GM12878 (cell line): ENCODE data around the gene MGMT. TPM values are rescaled to one million over a fixed set of nuclear protein-coding genes. Genes with fewer than 3 reads are reported as not detected.

Source experiments
- ATAC-seq: fragments of 200-7000 bp; cut with Tn5 transposase; 3 replicates; pipeline ENCODE4 v1.9.1; 2020; ENCODE audit warnings: mild to moderate bottlenecking, moderate library complexity
- BruUV-seq: library from RNA; stranded (reverse); fragments of 400-500 nt; replicated peaks from 2 replicates; lab custom pipeline; 2021; lab: Mats Ljungman, UMichigan
- CTCF ChIA-PET: fragments of 300-600 bp; sonication (Branson Sonifier 250); formaldehyde crosslinking; extraction: SDS; loops from one replicate; lab custom pipeline; 2021; ENCODE audit warnings: inconsistent platforms; lab: Yijun Ruan, JAX
- POLR2A ChIA-PET: fragments of 350-600 bp; formaldehyde crosslinking; extraction: SDS; loops from one replicate; lab custom pipeline; 2021; ENCODE audit warnings: inconsistent platforms; lab: Charles Lee
- RAD21 ChIA-PET: fragments of 300-600 bp; sonication (Branson Sonifier 250); formaldehyde crosslinking; loops from one replicate; lab custom pipeline; 2023; ENCODE audit warnings: antibody characterized with exemption; ENCODE audit not compliant: unreplicated experiment; lab: Charles Lee
- SMC1A ChIA-PET: fragments of 300-600 bp; sonication (Branson Sonifier 250); formaldehyde crosslinking; loops from one replicate; lab custom pipeline; 2023; ENCODE audit not compliant: unreplicated experiment, uncharacterized antibody; lab: Charles Lee
- DNase-seq: peaks from one replicate; pipeline ENCODE4 v3.0.0-alpha.2; 2011; ENCODE audit warnings: low read depth, low spot score
- FAIRE-seq: peaks from 3 replicates; lab custom pipeline; 2011; peaks lifted over from hg19 to GRCh38; lab: Jason Lieb, UNC
- H2AFZ ChIP-seq: 2 replicates; pipeline ENCODE4 v1.6.0; 2011; ENCODE audit warnings: low read depth, low read length, control low read depth; ENCODE audit not compliant: control insufficient read depth
- H3K27ac ChIP-seq: 2 replicates; pipeline ENCODE4 v1.5.1; 2011; ENCODE audit warnings: control low read depth; ENCODE audit not compliant: control insufficient read depth, insufficient read depth
- H3K27me3 ChIP-seq, 2 experiments: replicated peaks in 1 of 2; 2 replicates each; pipeline versions ENCODE4 v1.6.0 to v1.6.1; 2011; ENCODE audit warnings: low read length in 1 of 2; ENCODE audit not compliant: control insufficient read depth in 2 of 2, insufficient read depth in 2 of 2
- H3K36me3 ChIP-seq, 2 experiments: 2 replicates each; pipeline ENCODE4 v1.5.1; 2011; ENCODE audit warnings: low read length in 1 of 2; ENCODE audit not compliant: control insufficient read depth in 2 of 2, insufficient read depth in 2 of 2
- H3K4me1 ChIP-seq: 2 replicates; pipeline ENCODE4 v1.6.1; 2011; ENCODE audit warnings: mild to moderate bottlenecking, low read length, moderate library complexity, mixed read lengths; ENCODE audit not compliant: control insufficient read depth, insufficient read depth
- H3K4me2 ChIP-seq: 2 replicates; pipeline ENCODE4 v1.6.0; 2011; ENCODE audit warnings: control low read depth; ENCODE audit not compliant: control insufficient read depth, insufficient read depth
- H3K4me3 ChIP-seq: fragments of 200-600 bp; sonication (generic); 2 replicates; pipeline ENCODE4 v1.5.1; 2016
- H3K79me2 ChIP-seq: 2 replicates; pipeline ENCODE4 v1.6.0; 2011; ENCODE audit warnings: low read length; ENCODE audit not compliant: control insufficient read depth, insufficient read depth
- H3K9ac ChIP-seq: 2 replicates; pipeline ENCODE4 v1.8.0; 2011; ENCODE audit warnings: low read length, control low read depth, mixed read lengths; ENCODE audit not compliant: control insufficient read depth, insufficient read depth
- H3K9me3 ChIP-seq: replicated peaks from 3 replicates; pipeline ENCODE4 v1.5.1; 2011; ENCODE audit warnings: mild to moderate bottlenecking, low read length; ENCODE audit not compliant: control insufficient read depth, insufficient read depth
- H4K20me1 ChIP-seq: 2 replicates; pipeline ENCODE4 v1.6.0; 2011; ENCODE audit not compliant: control insufficient read depth, insufficient read depth
- CHD4 ChIP-seq: fragments of 200-600 bp; sonication (generic); IDR thresholded peaks from 2 replicates; pipeline ENCODE4 v1.6.1; 2016; ENCODE audit warnings: mild to moderate bottlenecking
- CREB1 ChIP-seq: IDR thresholded peaks from 2 replicates; pipeline ENCODE4 v1.6.1; 2012; ENCODE audit warnings: low read depth, mild to moderate bottlenecking, inconsistent platforms
- CUX1 ChIP-seq: IDR thresholded peaks from 2 replicates; pipeline ENCODE4 v1.6.1; 2012; ENCODE audit warnings: improper control_type of control experiment, low read depth, low read length; ENCODE audit not compliant: insufficient replicate concordance
- DPF2 ChIP-seq: fragments of 450-650 bp; IDR thresholded peaks from 2 replicates; pipeline ENCODE4 v1.6.1; 2017; ENCODE audit warnings: mild to moderate bottlenecking
- HDGF ChIP-seq: fragments of 450-650 bp; IDR thresholded peaks from 2 replicates; pipeline ENCODE4 v1.6.1; 2016; ENCODE audit warnings: antibody characterized with exemption
- NR2C1 ChIP-seq: fragments of 450-650 bp; IDR thresholded peaks from 2 replicates; pipeline ENCODE4 v1.6.1; 2017; ENCODE audit warnings: antibody characterized with exemption, mild to moderate bottlenecking, moderate library complexity
- PBX3 ChIP-seq: IDR thresholded peaks from 2 replicates; pipeline ENCODE4 v1.6.1; 2011; ENCODE audit warnings: mild to moderate bottlenecking, low read depth, low read length, moderate library complexity; ENCODE audit not compliant: insufficient replicate concordance
- RFX5 ChIP-seq: IDR thresholded peaks from 2 replicates; pipeline ENCODE4 v1.6.1; 2011; ENCODE audit warnings: low read depth, low read length, improper control_type of control experiment
- STAT1 ChIP-seq: fragments of 450-650 bp; conservative IDR thresholded peaks from 2 replicates; pipeline ENCODE4 v1.6.1; 2014; ENCODE audit warnings: antibody characterized with exemption, mild to moderate bottlenecking
- TCF3 ChIP-seq: IDR thresholded peaks from 2 replicates; pipeline ENCODE4 v1.6.1; 2012; ENCODE audit warnings: low read depth, mild to moderate bottlenecking, low read length, borderline replicate concordance; ENCODE audit not compliant: insufficient read depth
- ZZZ3 ChIP-seq: IDR thresholded peaks from 2 replicates; pipeline ENCODE4 v1.6.1; 2011; ENCODE audit warnings: low read depth; ENCODE audit not compliant: control insufficient read depth, insufficient read length
- WGBS: methylation state at CpG from one replicate; pipeline ENCODE4 v1.1.6; 2016; ENCODE audit warnings: low lambda C conversion rate; ENCODE audit not compliant: insufficient replicate concordance, insufficient coverage; ENCODE audit errors: missing lambda C conversion rate; 5-methylcytosine and 5-hydroxymethylcytosine counted together
- in situ Hi-C: fragments of 300-500 bp; cut with MboI; formaldehyde crosslinking; loops from 9 replicates; pipeline ENCODE4 v1.14.3; 2018; ENCODE audit warnings: mixed read lengths
- intact Hi-C: fragments of 100-400 bp; cut with micrococcal nuclease; formaldehyde crosslinking; loops from one replicate; pipeline ENCODE4 v1.14.2; 2022; ENCODE audit not compliant: unreplicated experiment
- polyA plus RNA-seq, 11 experiments: library from polyadenylated mRNA; depleted of rRNA in 4 of 11; unstranded in 6 of 11; stranded (reverse) in 5 of 11; fragments of >200 nt; fragmentation: Nextera tagmentation in 4 of 11; fragmentation: Illumina TruSeq in 1 of 11; extraction: Ambion mirVana in 4 of 11; extraction: Trizol in 1 of 11; gene quantifications; 1 replicate in 1 of 11; 2 replicates in 10 of 11; pipeline versions ENCODE4 v1.2.1 to v1.2.3, GENCODE V29; 2011 to 2016; ENCODE audit warnings: inconsistent platforms in 2 of 11, missing spikeins in 2 of 11, low read depth in 1 of 11
- total RNA-seq, 4 experiments: library from RNA; depleted of rRNA in 3 of 4; stranded (reverse); fragments of >200 nt in 3 of 4; fragmentation: Illumina TruSeq in 1 of 4; extraction: Trizol in 1 of 4; gene quantifications; 2 replicates each; pipeline versions ENCODE4 v1.2.1 to v1.2.3, GENCODE V29; 2013 to 2021

MGMT gene
- total and polyA plus RNA-seq, 10 of the 15 experiments (the other 5 are each of a cell fraction or from before 2014, with no cell fraction given): 0.16 to 24.2 (median 13.3) TPM

- TF ChIP-seq TCF3: no peak
- no peak for TF ChIP-seq HDGF
- TF ChIP-seq NR2C1: no peak
- no peak for TF ChIP-seq CREB1
- no peak for TF ChIP-seq RFX5
- TF ChIP-seq CUX1: no peak
- no peak for TF ChIP-seq CHD4
These were observed 320.5 kb downstream of the MGMT start (continued) for GRCh38 chr10:129787557-129787956.

- Histone ChIP-seq H3K79me2 (no peaks in the 10 kb centered on the region), H2AFZ (no peak overlapping the region), H3K4me3 (no peak overlapping the region), H3K4me1 (no peaks in the 10 kb centered on the region), H4K20me1 (no peaks in the 10 kb centered on the region), H3K4me2 (no peak overlapping the region), H3K27me3 (no peaks in the 10 kb centered on the region), H3K36me3 (no peaks in the 10 kb centered on the region), H3K9ac (no peak overlapping the region), H3K27ac (no peak overlapping the region), H3K9me3 (no peaks in the 10 kb centered on the region)
- BruUV-seq: no TSS peak
- intact Hi-C loops (no loop called here), in situ Hi-C loops (no loop called here)
- RAD21 ChIA-PET: no interaction called here
- FAIRE-seq (no peak), ATAC-seq (no peak), DNase-seq (no peak)
- POLR2A ChIA-PET: no interaction called here
- CTCF ChIA-PET: no interaction called here
- 72% methylated on average over 8 of the region's 10 CpGs for WGBS
- SMC1A ChIA-PET: interaction anchor here (0.6 kb wide), 1 partner anchor 749 kb away, joined by 3 read pairs; no protein-coding TSS in a partner anchor
- no peak for TF ChIP-seq STAT1
- TF ChIP-seq PBX3: no peak
- no peak for TF ChIP-seq DPF2
- TF ChIP-seq TCF3: no peak
- TF ChIP-seq ZZZ3: no peak
These were observed 321.2 kb downstream of the MGMT start for GRCh38 chr10:129788215-129788614.
